OCI-LY3 (cell line): ENCODE results near the gene RAPGEF3.

ENCODE experiments used
- CTCF ChIP-seq: fragments of 200-600, 300-600 bp; sonication (generic); IDR thresholded peaks from 2 replicates; pipeline ENCODE4 v1.5.1; 2014; ENCODE audit warnings: antibody characterized with exemption, low read length, low read depth
- EZH2phosphoT487 ChIP-seq: fragments of 200-600 bp; shearing (Covaris generic); IDR thresholded peaks from 2 replicates; pipeline ENCODE4 v1.6.1; 2018; ENCODE audit warnings: antibody characterized with exemption, mixed run types, low read depth

GRCh38 chr12:47710278-47710677 is 48.4 kb downstream of the RAPGEF3 start:
- no peak for TF ChIP-seq CTCF
- no peak for TF ChIP-seq EZH2phosphoT487
